NCI-H1105 (cell line): ENCODE measurements around the gene SLC4A3.
"Not testable (repeated sequence)": the region's sequence is repeated elsewhere in the genome, so short reads cannot be mapped to it uniquely, and the experiment has no call there.

ENCODE experiments used
- DNase-seq: peaks from one replicate; lab custom pipeline; 2025; lab: John Stamatoyannopoulos, UW

Gene SLC4A3

GRCh38 chr2:219679571-219679970 lies 52.1 kb downstream of the SLC4A3 start:
- no peak for DNase-seq

- DNase-seq = no peak
Observed at GRCh38 chr2:219680958-219681693, 53.7 kb downstream of the SLC4A3 start.

- no peak for DNase-seq
Observed at GRCh38 chr2:219681694-219682300, 54.4 kb downstream of the SLC4A3 start.

GRCh38 chr2:219683474-219683873 lies 56.0 kb downstream of the SLC4A3 start:
- DNase-seq = not testable (repeated sequence)

- DNase-seq = peak; percentile 73
Observed at GRCh38 chr2:219684721-219685689, 57.6 kb downstream of the SLC4A3 start.

- DNase-seq = no peak
Observed at GRCh38 chr2:219687272-219687671, 59.8 kb downstream of the SLC4A3 start.

- no peak for DNase-seq
Observed at GRCh38 chr2:219687882-219688559, 60.6 kb downstream of the SLC4A3 start.

- no peak for DNase-seq
Observed at GRCh38 chr2:219688560-219689445, 61.4 kb downstream of the SLC4A3 start.

- peak; percentile 23 for DNase-seq
Observed at GRCh38 chr2:219689676-219690628, 62.5 kb downstream of the SLC4A3 start.

GRCh38 chr2:219691571-219691970 lies 64.1 kb downstream of the SLC4A3 start:
- no peak for DNase-seq
